Smooth muscle cell (in vitro differentiated cells): ENCODE results near the gene FAAP100. TPM values are rescaled to one million over a fixed set of nuclear protein-coding genes. Genes with fewer than 3 reads are reported as not detected.

Experiments
- DNase-seq: peaks from one replicate; lab custom pipeline; 2025; ENCODE audit not compliant: unreplicated experiment; lab: John Stamatoyannopoulos, UW
- H2AFZ ChIP-seq: fragments of 200-600 bp; sonication (generic); 2 replicates; pipeline ENCODE4 v1.6.0; 2016; ENCODE audit warnings: antibody characterized with exemption, low read depth, mild to moderate bottlenecking
- H3F3A ChIP-seq: fragments of 200-600 bp; sonication (generic); 2 replicates; pipeline ENCODE4 v1.6.0; 2017; ENCODE audit warnings: antibody characterized with exemption, low read depth
- H3K27ac ChIP-seq: fragments of 200-600 bp; sonication (generic); 2 replicates; pipeline ENCODE4 v1.5.1; 2016; ENCODE audit warnings: low read depth, mild to moderate bottlenecking
- H3K27me3 ChIP-seq: fragments of 200-600 bp; sonication (generic); 2 replicates; pipeline ENCODE4 v1.6.1; 2016; ENCODE audit warnings: low read depth, mild to moderate bottlenecking
- H3K36me3 ChIP-seq: fragments of 200-600 bp; sonication (generic); 2 replicates; pipeline ENCODE4 v1.5.1; 2016; ENCODE audit warnings: low read depth
- H3K4me1 ChIP-seq: fragments of 200-600 bp; sonication (generic); 2 replicates; pipeline ENCODE4 v1.5.1; 2016; ENCODE audit warnings: low read depth
- H3K4me2 ChIP-seq: fragments of 200-600 bp; sonication (generic); 2 replicates; pipeline ENCODE4 v1.6.0; 2016; ENCODE audit warnings: mild to moderate bottlenecking
- H3K4me3 ChIP-seq: fragments of 200-600 bp; sonication (generic); 2 replicates; pipeline ENCODE4 v1.5.1; 2016; ENCODE audit warnings: mild to moderate bottlenecking
- H3K79me2 ChIP-seq: fragments of 200-600 bp; sonication (generic); 2 replicates; pipeline ENCODE4 v1.6.0; 2016; ENCODE audit warnings: low read depth, mild to moderate bottlenecking
- H3K9ac ChIP-seq: fragments of 200-600 bp; sonication (generic); 2 replicates; pipeline ENCODE4 v1.6.0; 2016; ENCODE audit warnings: low read depth
- H3K9me3 ChIP-seq: fragments of 200-600 bp; sonication (generic); replicated peaks from 2 replicates; pipeline ENCODE4 v1.5.1; 2016; ENCODE audit warnings: low read depth
- H4K20me1 ChIP-seq: fragments of 200-600 bp; sonication (generic); 2 replicates; pipeline ENCODE4 v1.6.0; 2016; ENCODE audit warnings: low read depth
- CTCF ChIP-seq: fragments of 200-600 bp; sonication (generic); IDR thresholded peaks from 2 replicates; pipeline ENCODE4 v1.5.1; 2017; ENCODE audit warnings: borderline replicate concordance, mild to moderate bottlenecking, antibody characterized with exemption; ENCODE audit not compliant: insufficient read depth, poor library complexity, severe bottlenecking
- WGBS: methylation state at CpG from one replicate; pipeline ENCODE4 v1.1.7; 2016; ENCODE audit warnings: low lambda C conversion rate; 5-methylcytosine and 5-hydroxymethylcytosine counted together
- polyA plus RNA-seq: library from polyadenylated mRNA; unstranded; fragments of >200 nt; fragmentation: Nextera tagmentation; extraction: Ambion mirVana; gene quantifications from 2 replicates; pipeline ENCODE4 v1.2.1, GENCODE V29; 2016
- total RNA-seq: library from RNA; depleted of rRNA; stranded (reverse); fragments of >200 nt; gene quantifications from 2 replicates; pipeline ENCODE4 v1.2.3, GENCODE V29; 2014

Gene FAAP100
- total and polyA plus RNA-seq, 2 experiments from 2014 or later, result 17.9 to 28.5 TPM

- Histone ChIP-seq H3K27ac (no peak overlapping the region), H3K27me3 (no peaks in the 10 kb centered on the region), H3F3A (no peaks in the 10 kb centered on the region), H3K36me3 (no peaks in the 10 kb centered on the region), H3K79me2 (no peaks in the 10 kb centered on the region), H3K4me3 (no peak overlapping the region), H3K4me1 (peaks cover 21% of the 10 kb centered on the region), H3K4me2 (no peak overlapping the region), H3K9ac (no peak overlapping the region), H2AFZ (no peak overlapping the region), H4K20me1 (no peaks in the 10 kb centered on the region), H3K9me3 (no peaks in the 10 kb centered on the region)
- TF ChIP-seq CTCF, result no peak
- WGBS, result 98% methylated on average over 9 of the region's 9 CpGs
- no peak for DNase-seq
These were observed 59.4 kb downstream of the FAAP100 start for GRCh38 chr17:81492706-81493105.

- no peaks in the 10 kb centered on the region for H4K20me1 ChIP-seq
- no peak for TF ChIP-seq CTCF
- H3K9me3 ChIP-seq, result no peaks in the 10 kb centered on the region
- H3K9ac ChIP-seq, result no peak overlapping the region
- H3K4me2 ChIP-seq, result no peak overlapping the region
- H3K36me3 ChIP-seq, result no peaks in the 10 kb centered on the region
- no peak overlapping the region for H3K27ac ChIP-seq
- no peak overlapping the region for H2AFZ ChIP-seq
- no peak overlapping the region for H3K4me3 ChIP-seq
- no peak for DNase-seq
- WGBS, result 67% methylated on average over 18 of the region's 18 CpGs
- no peaks in the 10 kb centered on the region for H3K79me2 ChIP-seq
- H3K4me1 ChIP-seq, result peaks cover 26% of the 10 kb centered on the region
- no peaks in the 10 kb centered on the region for H3F3A ChIP-seq
- H3K27me3 ChIP-seq, result no peaks in the 10 kb centered on the region
These were observed 60.0 kb downstream of the FAAP100 start for GRCh38 chr17:81492202-81492601.

DNA sequence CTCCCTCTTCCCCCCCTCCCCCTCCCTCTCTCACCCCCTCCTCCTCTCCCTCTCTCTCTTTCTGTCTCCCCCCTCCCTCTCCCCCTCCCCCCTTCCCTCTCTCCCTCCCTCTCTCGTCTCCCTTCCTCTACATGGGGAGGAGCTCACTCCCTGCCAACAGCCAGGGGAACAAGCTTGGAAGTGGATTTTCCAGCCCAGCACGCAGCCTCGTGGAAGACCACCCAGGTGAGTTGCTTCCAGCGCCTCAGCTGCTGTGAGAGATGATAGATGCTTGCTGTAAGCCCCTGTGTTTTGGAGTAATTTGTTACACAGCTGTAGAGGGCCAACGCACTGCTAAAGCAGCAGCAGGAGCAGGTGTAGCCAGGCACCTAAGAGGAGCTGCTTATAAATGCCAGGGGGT lies 60.4 kb downstream of the FAAP100 start:
- no peak for DNase-seq
- no peak overlapping the region for H3K9ac ChIP-seq
- H3K4me2 ChIP-seq, result no peak overlapping the region
- H3K4me1 ChIP-seq, result peaks cover 26% of the 10 kb centered on the region
- no peaks in the 10 kb centered on the region for H3K36me3 ChIP-seq
- H3K27ac ChIP-seq, result no peak overlapping the region
- H3K27me3 ChIP-seq, result no peaks in the 10 kb centered on the region
- WGBS, result 45% methylated on average over 4 of the region's 5 CpGs
- no peak for TF ChIP-seq CTCF
- no peaks in the 10 kb centered on the region for H4K20me1 ChIP-seq
- no peaks in the 10 kb centered on the region for H3K79me2 ChIP-seq
- H3K4me3 ChIP-seq, result no peak overlapping the region
- no peaks in the 10 kb centered on the region for H3K9me3 ChIP-seq
- no peak overlapping the region for H2AFZ ChIP-seq
- H3F3A ChIP-seq, result no peaks in the 10 kb centered on the region

GRCh38 chr17:81491181-81491581 lies 61.0 kb downstream of the FAAP100 start:
- Histone ChIP-seq H3K4me1 (peaks cover 26% of the 10 kb centered on the region), H3K27me3 (no peaks in the 10 kb centered on the region), H3K4me2 (no peak overlapping the region), H3K9me3 (no peaks in the 10 kb centered on the region), H3K9ac (no peak overlapping the region), H3K4me3 (no peak overlapping the region), H3K79me2 (no peaks in the 10 kb centered on the region), H3K27ac (no peak overlapping the region), H3K36me3 (no peaks in the 10 kb centered on the region), H2AFZ (no peak overlapping the region), H4K20me1 (no peaks in the 10 kb centered on the region), H3F3A (no peaks in the 10 kb centered on the region)
- TF ChIP-seq CTCF, result no peak
- WGBS, result 82% methylated on average over 3 of the region's 5 CpGs
- DNase-seq, result no peak
